ENCODE results near the gene ABCB8. TPM values are rescaled to one million over a fixed set of nuclear protein-coding genes. Genes with fewer than 3 reads are reported as not detected.

The ABCB8 gene
- total and polyA plus RNA-seq, 2 of the 8 experiments (the other 6 are each of a cell fraction or from before 2014, with no cell fraction given), result 17.7 to 27.0 TPM

DNA sequence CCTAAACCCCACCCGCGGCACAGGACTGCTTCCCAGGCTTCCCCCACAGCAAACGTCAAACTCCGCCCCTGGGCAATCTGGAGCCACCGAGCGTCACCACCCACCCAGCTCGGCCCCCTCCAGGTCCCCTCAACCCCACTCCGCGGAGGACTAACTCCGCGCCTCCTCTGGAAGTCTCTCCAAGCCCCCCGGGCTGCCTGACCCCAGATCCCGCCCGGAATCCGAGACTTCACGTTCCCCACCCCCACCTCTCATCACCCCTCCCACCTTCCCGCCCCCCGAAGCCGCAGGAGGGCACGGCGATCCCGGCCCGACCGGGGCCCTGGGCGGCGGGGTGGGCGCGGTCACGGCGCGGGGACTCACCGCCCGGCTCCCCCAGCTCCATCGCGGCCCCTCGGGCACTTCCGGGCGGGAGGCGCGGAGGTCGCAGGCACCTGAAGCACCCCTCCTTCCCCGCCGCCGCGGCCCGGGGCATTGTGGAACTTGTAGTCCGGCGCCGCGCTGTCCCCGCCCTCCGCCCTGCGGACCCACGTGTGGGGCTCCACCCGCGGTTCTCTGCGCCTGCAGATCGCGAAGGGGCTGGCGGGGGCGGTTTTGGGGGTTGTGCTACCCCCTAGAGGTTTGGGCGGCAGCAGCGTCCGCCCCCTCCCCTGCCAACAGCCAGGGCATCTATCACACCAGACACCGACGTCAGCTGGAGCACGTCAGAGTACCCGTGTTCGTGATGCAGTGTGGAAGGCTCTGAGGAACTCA is 55.0 kb downstream of the ABCB8 start, which contains the start of gene TMUB1 (continued):
- TF ChIP-seq, protein P1, sequence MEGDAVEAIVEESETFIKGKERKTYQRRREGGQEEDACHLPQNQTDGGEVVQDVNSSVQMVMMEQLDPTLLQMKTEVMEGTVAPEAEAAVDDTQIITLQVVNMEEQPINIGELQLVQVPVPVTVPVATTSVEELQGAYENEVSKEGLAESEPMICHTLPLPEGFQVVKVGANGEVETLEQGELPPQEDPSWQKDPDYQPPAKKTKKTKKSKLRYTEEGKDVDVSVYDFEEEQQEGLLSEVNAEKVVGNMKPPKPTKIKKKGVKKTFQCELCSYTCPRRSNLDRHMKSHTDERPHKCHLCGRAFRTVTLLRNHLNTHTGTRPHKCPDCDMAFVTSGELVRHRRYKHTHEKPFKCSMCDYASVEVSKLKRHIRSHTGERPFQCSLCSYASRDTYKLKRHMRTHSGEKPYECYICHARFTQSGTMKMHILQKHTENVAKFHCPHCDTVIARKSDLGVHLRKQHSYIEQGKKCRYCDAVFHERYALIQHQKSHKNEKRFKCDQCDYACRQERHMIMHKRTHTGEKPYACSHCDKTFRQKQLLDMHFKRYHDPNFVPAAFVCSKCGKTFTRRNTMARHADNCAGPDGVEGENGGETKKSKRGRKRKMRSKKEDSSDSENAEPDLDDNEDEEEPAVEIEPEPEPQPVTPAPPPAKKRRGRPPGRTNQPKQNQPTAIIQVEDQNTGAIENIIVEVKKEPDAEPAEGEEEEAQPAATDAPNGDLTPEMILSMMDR (IDR thresholded peaks at IDR 0.05; ENCODE audit: control extremely low read depth in 1 of 3, insufficient read depth in 1 of 3, low read depth in 1 of 3, low read length in 3 of 3), result no peak
- no peak for TF ChIP-seq POU5F1 (IDR thresholded peaks at IDR 0.05; ENCODE audit: low read depth, low read length)
- no peak for TF ChIP-seq CTBP2 (IDR thresholded peaks at IDR 0.05; ENCODE audit: borderline replicate concordance, insufficient read depth, insufficient read length, low read length)
- TF ChIP-seq GABPA (IDR thresholded peaks at IDR 0.05; ENCODE audit: borderline replicate concordance, insufficient read depth, low read length), result peak; percentile 32; the same call in 1 of the 2 replicates
- no peak for TF ChIP-seq TCF12 (IDR thresholded peaks at IDR 0.05; ENCODE audit: low read depth, low read length)
- no peak for TF ChIP-seq NANOG (IDR thresholded peaks at IDR 0.05; ENCODE audit: insufficient read depth, low read depth, low read length, poor library complexity, severe bottlenecking)
- no peak for TF ChIP-seq ASH2L (IDR thresholded peaks at IDR 0.05; ENCODE audit: low read length)
- no peak for TF ChIP-seq SRF (IDR thresholded peaks at IDR 0.05; ENCODE audit: low read depth, low read length)
- TF ChIP-seq PHF8 (conservative IDR thresholded peaks at IDR 0.05; ENCODE audit: low read depth, low read length), result peak; percentile 49; the same call in 1 of the 2 replicates
- peak; percentile 48 for TF ChIP-seq KDM4A (IDR thresholded peaks at IDR 0.05; ENCODE audit: low read depth, low read length, severe bottlenecking)
- TF ChIP-seq SIN3A (conservative IDR thresholded peaks at IDR 0.05 in 1 of 2, IDR thresholded peaks at IDR 0.05 in 1 of 2; ENCODE audit: low read depth in 1 of 2, low read length in 2 of 2), result peak in 1 of 2 experiments; percentile 62; a peak in 1 of 4 replicates
- no peak for TF ChIP-seq POLR2A (IDR thresholded peaks at IDR 0.05; ENCODE audit: control extremely low read depth in 1 of 2, low read depth in 2 of 2, low read length in 2 of 2)
- TF ChIP-seq SIX5 (IDR thresholded peaks at IDR 0.05; ENCODE audit: low read depth, low read length), result peak; percentile 43; the same call in 1 of the 2 replicates
- TF ChIP-seq CHD1 (IDR thresholded peaks at IDR 0.05; ENCODE audit: low read depth, low read length), result no peak
- TF ChIP-seq HDAC2 (IDR thresholded peaks at IDR 0.05; ENCODE audit: borderline replicate concordance in 1 of 2, low read depth in 2 of 2, low read length in 2 of 2), result 0 out of 4 replicates have a peak, but pooled peaks of 1 of the 2 experiments have one; percentile 65
- no peak for TF ChIP-seq CBX8 (IDR thresholded peaks at IDR 0.05; ENCODE audit: borderline replicate concordance, low read depth, low read length)
